ENCODE results near the gene SMIM9.

SMIM9 gene

DNA sequence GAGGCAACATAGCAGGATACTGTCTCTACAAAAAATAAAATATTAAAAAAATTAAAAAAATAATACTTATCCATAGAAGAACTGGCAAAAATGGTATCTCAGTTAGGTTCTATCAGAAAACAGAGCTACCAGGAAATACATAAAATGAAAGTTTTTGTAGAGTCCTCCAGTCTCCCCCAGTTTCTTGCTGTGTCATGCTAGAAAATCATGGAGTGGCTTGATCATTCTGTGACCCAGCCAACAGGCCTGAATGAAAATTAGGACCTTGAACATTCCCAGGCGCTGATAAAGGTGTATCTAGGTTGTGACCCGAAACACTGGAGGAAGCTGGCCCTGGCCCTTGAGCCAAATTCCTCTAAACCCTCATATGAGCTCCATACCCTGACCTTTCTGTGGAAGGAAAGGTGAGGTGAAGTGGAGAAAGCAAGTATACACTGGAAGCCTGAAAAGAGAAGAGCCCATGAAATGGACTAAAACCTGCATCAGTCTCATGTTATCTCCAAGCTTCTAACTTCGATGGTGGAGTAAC, 652 bp downstream of the SMIM9 start:
- Histone ChIP-seq H3K4me1 (ENCODE audit: control insufficient read depth in 2 of 2, insufficient read depth in 1 of 2, low read depth in 1 of 2, low read length in 2 of 2) (no peaks in the 10 kb centered on the region), H2BK12ac (ENCODE audit: low read length) (no peak overlapping the region), H4K91ac (ENCODE audit: low read depth, low read length, poor library complexity) (no peak overlapping the region), H3K9ac (ENCODE audit: low read depth, low read length, poor library complexity) (no peak overlapping the region), H3K27ac (replicated peaks; ENCODE audit: low read length) (no peak overlapping the region), H2AK5ac (ENCODE audit: low read depth, low read length) (no peak overlapping the region), H3K4me2 (ENCODE audit: insufficient read depth, low read length, poor library complexity, severe bottlenecking) (no peak overlapping the region), H3K4me3 (ENCODE audit: low read length in 2 of 2) (no peak overlapping the region), H2BK5ac (ENCODE audit: low read length) (no peak overlapping the region), H3K27me3 (ENCODE audit: control insufficient read depth in 3 of 3, insufficient read depth in 3 of 3, low read depth in 1 of 3, low read length in 3 of 3) (peaks cover 0 to 41% (median 0%) of the 10 kb centered on the region in 3 experiments), H3K23ac (ENCODE audit: low read depth, low read length, poor library complexity) (no peak overlapping the region), H3K14ac (ENCODE audit: low read length) (no peak overlapping the region), H3K36me3 (replicated peaks in 1 of 2; ENCODE audit: control insufficient read depth in 2 of 2, insufficient read depth in 2 of 2, low read length in 2 of 2) (no peaks in the 10 kb centered on the region), H2AFZ (ENCODE audit: low read length) (no peak overlapping the region), H3K79me1 (ENCODE audit: low read depth, low read length) (no peaks in the 10 kb centered on the region), H3K18ac (ENCODE audit: low read length) (no peak overlapping the region), H4K8ac (ENCODE audit: low read depth, low read length) (no peak overlapping the region), H3K9me3 (replicated peaks in 1 of 2; ENCODE audit: control insufficient read depth in 2 of 2, insufficient read depth in 1 of 2, low read depth in 1 of 2, low read length in 2 of 2) (no peaks in the 10 kb centered on the region), H2BK15ac (ENCODE audit: low read length) (no peak overlapping the region), H3K4ac (ENCODE audit: low read length) (no peak overlapping the region), H2BK120ac (ENCODE audit: low read depth, low read length) (no peak overlapping the region)
- no CpG with 5 or more reads among the region's 3 CpGs for WGBS, 2 donors (ENCODE audit: extremely low coverage in 2 of 2, insufficient read length in 2 of 2, insufficient replicate concordance in 1 of 2)
- no peak for DNase-seq (ENCODE audit: low spot score)

DNA sequence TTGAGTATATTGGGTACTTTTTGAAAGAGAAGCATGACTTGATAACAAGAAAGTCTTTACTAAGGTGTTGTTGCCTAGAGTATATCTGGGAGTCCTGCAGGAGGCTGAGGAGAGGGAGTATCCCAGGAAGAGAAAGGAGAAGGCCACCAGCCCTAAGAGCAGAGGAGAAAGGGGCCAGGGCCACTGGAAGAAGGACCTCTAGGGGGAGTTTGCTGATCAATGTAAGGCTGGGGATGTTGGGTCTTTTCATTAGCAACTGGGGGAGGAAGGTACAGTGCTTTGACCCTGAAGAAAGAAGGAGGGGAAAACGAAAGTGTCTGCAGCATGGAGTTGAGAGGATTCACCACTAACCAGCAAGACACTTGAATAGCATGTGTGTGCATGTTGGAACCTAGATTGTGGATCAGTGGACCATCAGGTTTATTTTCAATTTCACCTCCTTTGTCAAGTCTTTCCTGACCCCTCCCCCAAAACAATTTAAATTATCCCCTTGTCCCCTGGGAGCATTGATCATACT, 4.5 kb downstream of the SMIM9 start:
- H3K9me3 ChIP-seq (replicated peaks in 1 of 2; ENCODE audit: control insufficient read depth in 2 of 2, insufficient read depth in 1 of 2, low read depth in 1 of 2, low read length in 2 of 2) = no peaks in the 10 kb centered on the region
- no peak overlapping the region for H2BK5ac ChIP-seq (ENCODE audit: low read length)
- H3K36me3 ChIP-seq (replicated peaks in 1 of 2; ENCODE audit: control insufficient read depth in 2 of 2, insufficient read depth in 2 of 2, low read length in 2 of 2) = no peaks in the 10 kb centered on the region
- no peak overlapping the region for H2BK120ac ChIP-seq (ENCODE audit: low read depth, low read length)
- H3K9ac ChIP-seq (ENCODE audit: low read depth, low read length, poor library complexity) = no peak overlapping the region
- no peak overlapping the region for H2AK5ac ChIP-seq (ENCODE audit: low read depth, low read length)
- H3K18ac ChIP-seq (ENCODE audit: low read length) = no peak overlapping the region
- H2AFZ ChIP-seq (ENCODE audit: low read length) = no peak overlapping the region
- H2BK15ac ChIP-seq (ENCODE audit: low read length) = no peak overlapping the region
- H3K4me1 ChIP-seq (ENCODE audit: control insufficient read depth in 2 of 2, insufficient read depth in 1 of 2, low read depth in 1 of 2, low read length in 2 of 2) = no peaks in the 10 kb centered on the region
- no peak overlapping the region for H3K4ac ChIP-seq (ENCODE audit: low read length)
- H4K91ac ChIP-seq (ENCODE audit: low read depth, low read length, poor library complexity) = no peak overlapping the region
- H3K27me3 ChIP-seq (ENCODE audit: control insufficient read depth in 3 of 3, insufficient read depth in 3 of 3, low read depth in 1 of 3, low read length in 3 of 3) = peaks cover 0 to 44% (median 0%) of the 10 kb centered on the region in 3 experiments
- DNase-seq (ENCODE audit: low spot score) = no peak
- H3K4me2 ChIP-seq (ENCODE audit: insufficient read depth, low read length, poor library complexity, severe bottlenecking) = no peak overlapping the region
- no peak overlapping the region for H3K27ac ChIP-seq (replicated peaks; ENCODE audit: low read length)
- no peak overlapping the region for H4K8ac ChIP-seq (ENCODE audit: low read depth, low read length)
- WGBS, 2 donors (ENCODE audit: extremely low coverage in 2 of 2, insufficient read length in 2 of 2, insufficient replicate concordance in 1 of 2) = no CpG with 5 or more reads among the region's 1 CpG
- no peak overlapping the region for H2BK12ac ChIP-seq (ENCODE audit: low read length)
- H3K4me3 ChIP-seq (ENCODE audit: low read length in 2 of 2) = no peak overlapping the region
- no peaks in the 10 kb centered on the region for H3K79me1 ChIP-seq (ENCODE audit: low read depth, low read length)
- H3K14ac ChIP-seq (ENCODE audit: low read length) = no peak overlapping the region
- no peak overlapping the region for H3K23ac ChIP-seq (ENCODE audit: low read depth, low read length, poor library complexity)

- no peak overlapping the region for H4K91ac ChIP-seq (ENCODE audit: low read depth, low read length, poor library complexity)
- H3K4me2 ChIP-seq (ENCODE audit: insufficient read depth, low read length, poor library complexity, severe bottlenecking) = no peak overlapping the region
- no peak for DNase-seq (ENCODE audit: low spot score)
- no peak overlapping the region for H3K23ac ChIP-seq (ENCODE audit: low read depth, low read length, poor library complexity)
- no peak overlapping the region for H3K27ac ChIP-seq (replicated peaks; ENCODE audit: low read length)
- no peak overlapping the region for H3K14ac ChIP-seq (ENCODE audit: low read length)
- H3K27me3 ChIP-seq (ENCODE audit: control insufficient read depth in 3 of 3, insufficient read depth in 3 of 3, low read depth in 1 of 3, low read length in 3 of 3) = peaks cover 0 to 44% (median 0%) of the 10 kb centered on the region in 3 experiments
- no peak overlapping the region for H3K4me3 ChIP-seq (ENCODE audit: low read length in 2 of 2)
- H3K4me1 ChIP-seq (ENCODE audit: control insufficient read depth in 2 of 2, insufficient read depth in 1 of 2, low read depth in 1 of 2, low read length in 2 of 2) = no peaks in the 10 kb centered on the region
- H4K8ac ChIP-seq (ENCODE audit: low read depth, low read length) = no peak overlapping the region
- H2AK5ac ChIP-seq (ENCODE audit: low read depth, low read length) = no peak overlapping the region
- no peaks in the 10 kb centered on the region for H3K36me3 ChIP-seq (replicated peaks in 1 of 2; ENCODE audit: control insufficient read depth in 2 of 2, insufficient read depth in 2 of 2, low read length in 2 of 2)
- no peak overlapping the region for H2BK120ac ChIP-seq (ENCODE audit: low read depth, low read length)
- no peak overlapping the region for H2BK5ac ChIP-seq (ENCODE audit: low read length)
- no peak overlapping the region for H2BK12ac ChIP-seq (ENCODE audit: low read length)
- H3K9me3 ChIP-seq (replicated peaks in 1 of 2; ENCODE audit: control insufficient read depth in 2 of 2, insufficient read depth in 1 of 2, low read depth in 1 of 2, low read length in 2 of 2) = no peaks in the 10 kb centered on the region
- H3K4ac ChIP-seq (ENCODE audit: low read length) = no peak overlapping the region
- no peak overlapping the region for H3K18ac ChIP-seq (ENCODE audit: low read length)
- no peaks in the 10 kb centered on the region for H3K79me1 ChIP-seq (ENCODE audit: low read depth, low read length)
- H2AFZ ChIP-seq (ENCODE audit: low read length) = no peak overlapping the region
- no peak overlapping the region for H2BK15ac ChIP-seq (ENCODE audit: low read length)
- H3K9ac ChIP-seq (ENCODE audit: low read depth, low read length, poor library complexity) = no peak overlapping the region
These were observed 5.3 kb downstream of the SMIM9 start for GRCh38 chrX:154829134-154829533.

DNA sequence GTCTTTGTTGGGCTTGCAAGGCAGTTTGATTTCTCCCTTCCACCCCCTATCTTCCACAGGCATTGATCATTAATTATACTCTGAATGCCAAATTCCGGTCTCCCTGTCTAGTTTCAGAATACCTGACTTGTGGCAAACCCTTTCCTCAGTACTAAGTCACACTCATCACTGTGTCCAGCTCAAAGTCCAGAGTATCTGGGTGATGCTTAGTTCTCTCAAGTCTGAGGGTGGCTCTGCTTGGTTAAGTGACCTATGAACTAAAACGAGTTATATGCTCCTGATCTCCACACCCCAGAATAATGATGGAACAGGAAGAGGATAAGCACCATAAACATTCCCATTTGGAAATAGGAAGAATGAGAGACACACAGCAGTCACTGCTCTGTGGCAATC, 6.5 kb downstream of the SMIM9 start:
- H3K36me3 ChIP-seq (replicated peaks in 1 of 2; ENCODE audit: control insufficient read depth in 2 of 2, insufficient read depth in 2 of 2, low read length in 2 of 2) = no peaks in the 10 kb centered on the region
- H2BK120ac ChIP-seq (ENCODE audit: low read depth, low read length) = no peak overlapping the region
- H3K4me3 ChIP-seq (ENCODE audit: low read length in 2 of 2) = no peak overlapping the region
- peaks cover 0 to 44% (median 0%) of the 10 kb centered on the region in 3 experiments for H3K27me3 ChIP-seq (ENCODE audit: control insufficient read depth in 3 of 3, insufficient read depth in 3 of 3, low read depth in 1 of 3, low read length in 3 of 3)
- H4K8ac ChIP-seq (ENCODE audit: low read depth, low read length) = no peak overlapping the region
- no peaks in the 10 kb centered on the region for H3K9me3 ChIP-seq (replicated peaks in 1 of 2; ENCODE audit: control insufficient read depth in 2 of 2, insufficient read depth in 1 of 2, low read depth in 1 of 2, low read length in 2 of 2)
- no peaks in the 10 kb centered on the region for H3K79me1 ChIP-seq (ENCODE audit: low read depth, low read length)
- no peak overlapping the region for H3K9ac ChIP-seq (ENCODE audit: low read depth, low read length, poor library complexity)
- no peak overlapping the region for H2AFZ ChIP-seq (ENCODE audit: low read length)
- no peak overlapping the region for H2BK12ac ChIP-seq (ENCODE audit: low read length)
- WGBS, 2 donors (ENCODE audit: extremely low coverage in 2 of 2, insufficient read length in 2 of 2, insufficient replicate concordance in 1 of 2) = no CpG with 5 or more reads among the region's 2 CpGs
- H3K4me1 ChIP-seq (ENCODE audit: control insufficient read depth in 2 of 2, insufficient read depth in 1 of 2, low read depth in 1 of 2, low read length in 2 of 2) = no peaks in the 10 kb centered on the region
- H2BK5ac ChIP-seq (ENCODE audit: low read length) = no peak overlapping the region
- H2BK15ac ChIP-seq (ENCODE audit: low read length) = no peak overlapping the region
- H3K27ac ChIP-seq (replicated peaks; ENCODE audit: low read length) = no peak overlapping the region
- no peak overlapping the region for H3K4ac ChIP-seq (ENCODE audit: low read length)
- H3K4me2 ChIP-seq (ENCODE audit: insufficient read depth, low read length, poor library complexity, severe bottlenecking) = no peak overlapping the region
- H4K91ac ChIP-seq (ENCODE audit: low read depth, low read length, poor library complexity) = no peak overlapping the region
- H3K23ac ChIP-seq (ENCODE audit: low read depth, low read length, poor library complexity) = no peak overlapping the region
- no peak overlapping the region for H3K18ac ChIP-seq (ENCODE audit: low read length)
- DNase-seq (ENCODE audit: low spot score) = no peak
- H3K14ac ChIP-seq (ENCODE audit: low read length) = no peak overlapping the region
- no peak overlapping the region for H2AK5ac ChIP-seq (ENCODE audit: low read depth, low read length)

Data from neuronal stem cell (in vitro differentiated cells).